HG02938 (cell line): ENCODE results near the gene ITPR2.

Source experiments
- ATAC-seq: cut with Tn5 transposase; IDR thresholded peaks from one replicate; pipeline ENCODE4 v1.9.1; 2021; ENCODE audit warnings: mild to moderate bottlenecking, moderate library complexity; ENCODE audit not compliant: unreplicated experiment

The ITPR2 gene

DNA sequence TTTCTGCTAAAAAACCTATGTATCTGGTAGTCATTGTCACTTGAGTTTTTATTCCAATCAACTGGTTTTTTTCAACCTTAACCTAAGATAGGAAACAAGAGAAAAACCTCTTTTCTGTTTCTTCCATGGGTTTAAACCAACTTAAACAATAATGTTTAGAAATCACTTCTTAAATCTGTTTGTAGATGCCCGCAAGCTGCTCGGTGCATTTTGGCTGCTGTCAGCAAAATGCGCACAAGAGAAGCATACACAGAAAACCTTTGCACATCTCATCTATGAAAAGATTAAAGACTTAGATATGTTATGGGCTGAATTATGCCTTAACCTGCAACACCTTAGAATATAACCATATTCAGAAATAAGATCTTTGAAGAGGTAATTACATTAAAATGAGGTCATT, 299.8 kb downstream of the ITPR2 start:
- ATAC-seq: no peak

DNA sequence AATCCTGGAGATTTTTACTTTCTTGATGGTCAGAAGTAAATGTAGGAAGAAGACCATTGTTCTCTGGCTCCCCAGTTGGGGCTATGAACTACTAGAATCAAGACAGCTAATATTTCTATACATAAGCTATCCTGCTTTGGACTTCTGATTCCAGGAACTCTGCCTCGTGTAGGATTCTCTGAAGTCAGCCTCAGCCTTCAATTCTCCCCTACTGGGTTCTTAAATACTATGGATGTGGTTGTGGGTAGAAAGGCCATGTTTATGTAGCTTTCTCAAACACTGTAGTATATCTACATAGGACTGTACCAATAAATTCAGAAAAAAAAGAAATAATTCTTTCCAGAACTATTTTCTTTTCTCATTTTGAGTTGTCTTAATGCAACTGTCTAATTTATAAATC, 302.5 kb downstream of the ITPR2 start:
- ATAC-seq: no peak

DNA sequence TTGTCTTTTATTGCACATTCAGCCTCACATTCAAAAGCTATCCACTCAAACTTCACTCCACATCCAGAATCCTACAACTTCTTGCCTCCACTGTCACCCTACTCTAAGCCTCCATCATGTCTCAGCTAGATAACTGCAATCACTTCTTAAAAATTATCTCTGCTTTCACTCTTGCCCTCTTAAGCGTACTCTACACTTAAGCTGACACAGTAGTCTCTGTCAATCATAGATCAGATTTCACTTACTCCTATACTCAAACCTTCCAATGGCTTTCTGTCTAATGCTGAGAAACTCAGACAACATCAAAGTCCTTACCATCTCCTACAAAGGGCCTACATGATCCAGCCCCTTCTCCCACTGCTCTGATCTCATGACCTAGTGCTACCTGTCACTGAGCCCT, 304.1 kb downstream of the ITPR2 start:
- ATAC-seq: no peak

DNA sequence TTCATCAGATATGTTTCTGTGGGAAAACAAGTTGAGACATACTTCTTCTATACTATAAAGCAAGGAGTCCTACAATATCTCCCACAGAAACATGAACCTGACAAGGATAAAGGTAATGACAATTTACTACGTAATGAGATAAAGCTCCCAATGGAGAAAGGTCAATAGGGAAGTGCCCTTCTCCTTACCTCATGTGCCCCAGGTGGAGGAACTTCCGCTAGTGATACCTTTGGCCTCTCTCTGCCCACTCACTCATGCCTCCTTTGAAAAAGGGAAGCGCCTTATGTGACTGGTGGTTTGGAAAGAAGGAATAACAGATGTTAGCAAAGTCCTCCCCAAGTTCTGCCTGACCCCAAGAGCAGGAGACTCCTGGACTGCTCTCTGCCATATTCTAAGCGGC, 305.3 kb downstream of the ITPR2 start:
- ATAC-seq: no peak

DNA sequence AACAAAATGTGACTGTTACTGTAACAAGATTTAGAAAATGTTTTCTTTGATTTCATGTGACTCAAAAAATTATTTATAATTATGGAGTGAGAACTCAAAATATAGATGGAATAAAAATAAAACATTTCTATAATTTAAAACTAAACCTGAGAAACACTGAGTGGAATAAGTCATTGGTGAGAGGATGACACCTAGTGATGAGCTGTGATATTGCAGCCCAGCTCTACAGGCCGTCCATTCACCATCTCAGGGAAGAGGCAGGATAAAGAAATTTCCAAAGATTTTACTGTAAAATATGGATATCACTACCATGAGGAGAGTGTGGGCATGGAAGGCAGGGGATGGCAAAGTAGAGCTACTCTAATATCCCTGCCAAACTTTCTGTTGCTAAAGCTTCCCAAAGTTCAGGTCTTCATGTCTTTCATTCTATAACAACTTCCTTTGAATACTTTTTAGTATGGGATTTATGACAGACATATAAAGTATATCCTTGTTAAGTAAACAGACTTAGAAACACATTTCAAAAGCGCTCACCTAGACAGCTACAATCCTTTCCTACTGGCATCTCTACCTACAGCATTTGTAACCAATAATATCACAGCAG, 308.0 kb downstream of the ITPR2 start:
- no peak for ATAC-seq

DNA sequence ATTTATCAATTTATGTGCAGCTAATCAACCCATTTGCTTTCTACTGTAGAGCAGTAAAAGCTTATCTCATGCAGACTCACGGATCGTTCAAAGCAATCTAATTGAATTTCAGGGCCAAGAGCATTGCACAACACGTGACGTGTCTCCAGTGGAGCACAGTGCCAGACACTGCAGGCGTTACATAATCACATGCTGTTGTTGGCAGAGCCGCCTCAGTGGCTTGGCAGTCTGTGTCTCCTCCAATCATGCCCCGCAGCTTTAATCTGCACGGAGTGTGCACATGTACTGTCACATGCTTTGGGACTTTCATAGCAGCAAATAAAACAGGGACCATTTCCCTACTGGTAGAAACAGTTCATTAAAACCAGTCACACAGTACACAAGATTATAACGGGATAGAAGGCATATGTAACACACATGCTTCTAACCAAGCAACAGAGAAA, 309.3 kb downstream of the ITPR2 start:
- ATAC-seq: no peak

DNA sequence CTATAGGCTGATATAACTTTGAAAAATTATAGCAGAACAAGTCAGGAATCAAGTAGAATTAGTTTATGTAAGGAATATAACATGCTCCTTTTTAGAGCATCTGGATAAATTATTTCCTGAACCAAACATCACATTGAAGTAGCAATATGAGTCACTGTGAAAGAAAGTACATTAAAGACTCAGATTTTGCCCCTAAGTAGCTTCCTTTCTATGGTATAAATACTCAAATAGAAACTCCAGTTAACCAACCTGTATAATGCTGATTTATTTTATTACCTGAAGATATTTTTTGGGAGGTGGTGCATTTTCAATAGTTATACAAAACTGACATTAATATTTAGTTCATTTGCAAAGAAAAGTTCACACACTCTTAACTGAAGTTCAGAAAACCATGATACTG, 312.1 kb downstream of the ITPR2 start:
- ATAC-seq: peak; percentile 66

DNA sequence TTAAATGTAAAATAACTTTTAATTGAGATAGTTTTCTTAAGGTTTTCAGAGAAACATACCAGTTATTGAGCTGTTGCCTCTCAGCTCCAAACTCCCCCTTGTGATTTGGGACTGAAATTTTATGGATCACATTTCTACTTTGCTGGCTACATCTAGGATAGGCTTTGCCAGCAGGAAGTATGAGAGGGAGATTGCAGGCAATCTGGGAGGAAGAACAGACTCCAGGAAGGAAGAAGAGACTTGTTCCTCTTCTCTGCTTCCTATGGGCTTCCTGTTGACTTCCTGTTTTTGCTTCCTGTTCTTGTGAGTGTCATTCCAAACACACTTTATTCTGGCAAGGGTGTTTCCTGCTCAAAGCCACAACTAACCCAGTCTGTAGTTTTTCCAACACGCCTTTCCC, 312.9 kb downstream of the ITPR2 start:
- no peak for ATAC-seq

DNA sequence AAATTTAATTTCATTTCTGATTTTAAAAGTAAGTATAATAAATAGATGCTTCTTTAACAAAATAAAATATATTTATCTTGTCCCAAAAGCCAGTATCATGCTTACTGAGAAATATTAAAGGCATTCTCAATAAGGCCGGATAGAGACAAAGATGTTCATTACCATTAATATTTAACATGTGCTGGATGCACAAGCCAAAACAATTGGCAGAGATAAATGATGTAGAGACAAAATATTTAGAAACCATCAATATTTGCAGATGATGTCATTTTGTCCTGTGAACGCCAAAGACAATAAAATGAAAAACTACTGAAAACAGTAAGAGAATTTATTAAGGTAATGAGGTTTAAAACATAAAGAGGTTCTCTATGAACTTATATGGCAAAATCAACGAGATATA, 313.5 kb downstream of the ITPR2 start:
- no peak for ATAC-seq

DNA sequence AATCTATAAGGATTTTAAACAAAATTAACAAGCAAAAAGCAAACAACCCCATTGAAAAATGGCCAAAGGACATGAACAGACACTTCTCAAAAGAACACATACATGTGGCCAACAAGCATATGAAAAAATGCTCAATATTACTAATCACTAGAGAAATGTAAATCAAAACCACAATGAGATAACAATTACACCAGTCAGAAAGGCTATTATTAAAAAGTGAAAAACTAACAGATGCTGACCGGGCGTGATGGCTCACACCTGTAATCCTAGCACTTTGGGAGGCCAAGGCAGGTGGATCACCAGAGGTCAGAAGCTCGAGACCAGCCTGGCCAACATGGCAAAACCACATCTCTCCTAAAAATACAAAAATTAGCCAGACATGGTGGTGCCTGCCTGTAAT, 315.7 kb downstream of the ITPR2 start:
- ATAC-seq: peak; percentile 73

DNA sequence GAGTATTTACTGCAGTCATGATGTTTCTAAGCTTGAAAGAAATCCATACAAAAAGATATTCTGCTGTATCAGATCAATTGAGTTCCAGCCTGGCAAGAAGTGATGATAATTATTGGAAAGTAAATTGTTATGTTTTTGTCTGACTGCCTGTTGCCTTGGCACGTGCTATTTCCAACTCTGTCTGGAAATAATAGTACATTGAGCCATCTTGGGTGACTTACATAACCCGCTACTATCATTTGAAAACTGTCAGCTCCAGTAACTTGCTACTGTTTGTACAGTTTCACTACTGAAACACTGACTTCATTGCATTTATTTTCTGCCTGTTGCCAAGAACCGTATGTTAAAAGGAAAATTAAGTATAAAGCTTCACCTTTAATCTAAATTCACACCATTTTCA, 318.6 kb downstream of the ITPR2 start:
- no peak for ATAC-seq

DNA sequence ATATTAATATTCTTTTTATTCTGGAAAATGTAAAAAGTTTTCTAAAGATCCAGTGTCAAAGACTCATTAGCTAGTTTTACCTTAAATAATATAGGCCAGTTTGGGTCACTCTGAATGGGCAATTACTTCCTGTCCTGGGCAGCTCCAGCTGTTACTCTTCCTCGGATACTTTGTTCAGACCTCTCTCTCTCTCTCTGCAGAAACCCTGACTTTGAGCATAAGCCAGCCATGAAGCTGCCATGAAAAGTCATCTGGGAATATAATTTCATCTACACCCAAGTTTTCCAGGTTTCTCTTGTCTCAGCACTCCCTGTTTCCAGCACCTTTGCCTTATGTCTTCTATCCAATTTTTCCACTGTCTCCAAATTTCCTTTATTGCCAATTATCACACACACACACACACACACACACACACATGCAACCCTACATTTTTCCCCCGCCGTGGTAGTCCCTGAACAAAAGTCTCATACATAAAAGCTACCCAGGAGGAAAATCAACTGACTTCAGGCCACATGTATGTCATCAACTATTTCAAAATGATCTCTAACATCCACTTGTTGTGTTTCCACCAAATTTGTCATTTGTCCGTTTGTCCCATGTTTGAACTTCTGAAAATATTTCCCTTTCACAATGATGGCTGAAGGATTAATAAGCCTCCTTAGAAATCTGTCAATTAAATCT, 319.5 kb downstream of the ITPR2 start:
- ATAC-seq: no peak

DNA sequence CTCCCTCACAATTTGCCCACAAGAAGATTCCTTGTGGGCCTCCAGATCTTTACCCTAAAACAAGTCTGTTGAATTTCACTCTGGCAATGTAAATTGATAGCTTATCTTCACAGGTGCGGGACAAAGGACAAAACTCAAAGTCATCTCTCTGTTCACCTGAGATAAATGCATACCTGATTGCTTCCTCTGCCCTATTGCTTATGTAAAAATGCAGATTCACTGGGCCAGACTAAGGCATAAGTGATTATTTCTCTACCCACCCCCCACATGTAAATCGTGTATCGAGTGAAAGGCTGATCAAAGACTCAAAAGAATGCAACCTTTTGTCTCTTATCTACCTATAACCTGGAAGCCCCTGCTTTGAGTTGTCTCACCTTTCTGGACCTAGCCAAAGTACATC, 320.8 kb downstream of the ITPR2 start:
- ATAC-seq: no peak

DNA sequence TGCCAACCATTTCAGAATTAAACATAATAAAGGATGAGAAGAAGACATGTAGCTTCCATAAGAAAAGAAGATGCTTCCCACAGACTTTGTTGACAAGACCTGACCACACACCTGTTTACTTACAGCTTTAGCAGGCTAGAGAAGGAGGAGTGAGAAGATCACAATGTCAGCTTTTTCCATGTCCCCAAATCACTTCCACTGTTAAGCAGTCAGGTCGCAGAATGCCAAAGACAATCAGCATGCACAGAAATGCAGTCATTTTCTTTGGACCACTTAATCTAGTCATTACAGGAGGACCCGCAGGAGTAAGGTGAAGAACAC, 322.7 kb downstream of the ITPR2 start:
- ATAC-seq: no peak

DNA sequence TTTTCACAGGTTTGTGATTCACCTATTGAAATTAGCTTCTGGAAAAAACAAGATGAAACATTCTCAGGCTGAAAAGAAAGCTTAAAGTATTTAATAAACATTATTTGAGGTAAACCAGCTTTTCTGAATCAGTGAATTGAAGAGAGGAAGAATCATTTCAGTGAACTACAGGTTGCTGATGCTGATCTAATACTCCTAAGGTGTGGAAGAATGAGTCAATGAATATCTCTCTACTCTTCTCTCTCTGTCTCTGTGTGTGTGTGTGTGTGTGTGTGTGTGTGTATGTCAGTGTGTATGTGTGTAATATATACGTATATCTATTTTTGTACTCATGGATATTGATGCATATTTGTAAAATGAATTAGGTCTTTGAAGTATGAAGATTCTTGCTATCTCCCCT, 325.4 kb downstream of the ITPR2 start:
- no peak for ATAC-seq

DNA sequence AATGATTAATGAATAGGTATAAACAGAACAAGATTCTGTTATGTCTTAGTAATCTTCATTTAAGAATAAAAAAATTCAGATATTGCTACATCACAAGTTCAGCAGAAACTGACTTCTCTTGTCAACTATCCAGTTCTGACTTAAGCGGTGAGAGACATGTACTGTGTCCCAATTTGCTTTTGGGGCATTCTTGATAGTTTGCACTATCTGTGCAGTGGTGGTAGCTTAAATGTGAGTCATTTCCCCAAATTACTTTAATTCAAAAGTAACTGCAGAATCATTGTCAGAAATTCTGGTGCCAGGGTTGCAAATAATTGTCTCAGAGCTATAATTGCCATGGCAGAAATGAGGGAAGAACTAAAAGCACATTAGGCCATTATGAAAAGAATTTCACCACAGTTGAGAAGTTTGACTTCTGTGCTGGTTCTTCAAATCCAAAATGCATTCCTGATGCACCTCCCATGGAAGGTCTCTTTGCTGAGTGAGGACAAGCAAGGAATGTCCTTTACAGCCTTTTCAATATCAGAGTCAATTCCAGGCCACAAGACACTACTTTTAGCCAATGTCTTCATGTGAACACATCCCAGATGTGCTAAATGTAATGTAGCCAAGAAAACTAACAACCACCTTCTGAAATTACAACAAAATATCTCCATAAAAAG, 332.9 kb downstream of the ITPR2 start:
- ATAC-seq: no peak

DNA sequence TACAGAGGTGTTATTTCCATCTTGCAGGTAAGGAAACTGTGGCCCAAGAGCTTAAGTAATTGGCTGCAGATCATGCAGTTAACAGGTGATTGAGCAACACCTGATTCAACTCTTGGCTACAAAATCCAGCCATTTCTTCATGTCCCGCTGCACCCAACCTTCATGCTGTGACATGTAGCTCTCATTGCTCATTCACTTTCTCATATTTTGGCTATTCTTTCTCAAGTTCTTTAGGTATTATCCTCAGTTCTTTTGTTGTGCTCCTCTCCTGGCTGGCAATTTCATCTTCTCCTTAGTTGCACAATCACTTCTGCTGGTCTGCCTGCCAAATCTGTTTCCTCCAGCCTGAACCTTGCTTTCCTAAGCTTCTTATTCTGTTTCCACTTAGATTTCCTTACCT, 336.8 kb downstream of the ITPR2 start:
- no peak for ATAC-seq

DNA sequence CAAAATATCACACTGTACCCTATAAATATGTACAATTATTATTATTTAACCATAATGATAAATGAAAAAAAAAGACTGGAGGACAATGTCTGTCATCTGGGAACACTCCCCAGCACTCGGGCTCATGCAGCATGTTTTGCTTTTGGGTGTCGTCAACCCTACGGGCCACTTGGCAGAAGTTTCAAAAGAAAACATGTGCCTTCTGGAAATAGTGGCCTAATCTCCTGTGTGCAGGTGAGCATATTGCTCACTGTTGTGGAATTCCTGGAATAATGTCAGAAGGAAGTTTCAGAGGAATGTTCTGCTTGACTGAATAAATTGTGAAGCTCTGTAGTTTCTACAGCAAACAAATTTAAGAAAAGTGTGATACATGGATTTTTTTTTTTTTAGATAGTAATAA, 339.3 kb downstream of the ITPR2 start:
- ATAC-seq: no peak

DNA sequence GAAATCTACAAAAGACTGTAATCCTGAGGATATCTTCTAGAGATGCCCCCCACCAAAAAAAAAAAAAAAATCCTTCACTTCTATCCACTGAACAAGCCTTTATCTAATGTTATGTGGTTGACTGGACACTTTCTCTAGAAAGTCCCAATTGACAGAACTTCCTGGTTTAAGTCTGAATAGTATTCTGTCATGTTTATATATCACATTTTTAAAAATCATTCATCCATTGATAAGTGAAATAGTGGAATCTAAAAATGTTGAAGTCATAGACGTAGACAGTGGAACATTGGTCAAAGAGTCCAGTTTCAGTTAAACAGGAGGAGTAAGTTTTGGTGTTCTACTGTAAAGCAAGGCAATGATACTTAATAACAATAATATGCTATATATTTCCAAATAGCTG, 340.6 kb downstream of the ITPR2 start:
- ATAC-seq: no peak

DNA sequence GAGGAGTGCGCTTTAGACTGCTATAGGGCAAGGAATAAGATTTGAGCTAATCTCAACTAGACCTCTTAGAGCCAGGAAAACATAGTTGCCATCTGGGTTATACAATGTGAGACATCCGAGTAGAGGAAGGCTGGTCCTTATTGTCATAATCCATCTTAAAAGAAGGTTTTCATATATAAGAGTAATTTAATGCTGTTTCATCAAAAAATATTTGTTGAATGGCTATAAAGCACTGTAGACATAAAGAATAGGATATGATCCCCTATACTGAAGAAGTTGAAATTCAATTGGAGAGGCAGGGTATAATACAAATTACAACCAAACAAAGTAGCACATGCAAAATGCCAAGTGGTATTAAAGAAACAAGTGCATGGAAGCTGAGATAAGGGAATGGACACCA, 343.1 kb downstream of the ITPR2 start:
- no peak for ATAC-seq

DNA sequence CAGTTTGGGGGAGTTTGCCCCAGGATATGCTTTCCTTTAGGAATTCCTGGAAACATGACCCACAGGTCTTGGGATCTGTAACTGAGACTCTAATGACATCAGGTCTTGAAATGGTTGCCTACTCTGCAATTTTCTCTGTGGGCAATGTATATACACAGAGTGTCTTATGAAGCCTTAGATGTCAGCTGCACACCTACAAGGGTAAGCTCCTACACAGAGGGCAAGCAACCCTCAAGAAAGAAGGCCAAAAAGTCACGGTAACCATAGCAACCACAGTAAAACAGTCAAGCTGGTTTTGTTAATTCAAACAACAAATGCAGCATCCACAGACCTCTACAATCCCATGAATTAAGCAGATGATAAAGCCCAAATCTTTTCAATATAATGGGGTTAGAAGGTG, 344.6 kb downstream of the ITPR2 start:
- ATAC-seq: no peak

DNA sequence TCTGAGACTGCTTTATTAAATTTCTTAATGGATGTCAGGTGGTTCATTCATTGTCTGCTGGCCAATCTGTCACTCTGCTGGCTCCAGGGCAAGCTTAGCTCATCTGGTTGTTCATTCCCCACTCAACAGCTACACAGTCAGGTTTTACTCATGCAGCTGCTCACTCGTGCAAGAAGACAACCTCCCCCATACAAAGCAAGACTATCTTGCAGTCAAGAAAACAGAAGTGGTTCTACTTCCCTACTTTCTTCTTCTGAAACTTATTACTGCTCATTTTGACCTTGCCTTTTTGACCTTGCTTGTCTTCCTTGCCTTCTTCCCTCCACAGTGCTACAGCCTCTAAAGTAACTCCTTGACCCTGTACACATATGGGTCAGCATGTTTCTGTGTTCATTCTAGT, 359.7 kb downstream of the ITPR2 start:
- ATAC-seq: peak; percentile 82

DNA sequence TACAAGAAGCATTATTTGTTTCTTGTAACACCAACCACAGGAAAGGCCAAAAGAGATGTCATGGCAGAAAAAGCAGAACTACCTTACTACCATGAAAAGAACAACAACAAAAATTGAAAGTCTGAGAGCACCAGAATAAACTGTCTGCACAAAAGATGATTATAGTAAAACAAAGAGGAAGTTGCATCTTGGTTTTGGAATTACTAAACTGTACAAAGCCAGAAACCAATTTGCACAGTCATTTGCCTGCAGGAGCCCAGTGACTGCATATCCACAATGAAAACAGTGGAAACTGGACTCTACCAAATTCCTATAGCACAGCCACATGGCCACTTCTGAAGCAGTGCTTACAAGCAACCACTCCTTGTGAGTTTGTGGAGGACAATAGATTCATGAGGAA, 361.4 kb downstream of the ITPR2 start:
- peak; percentile 86 for ATAC-seq
